NCI-H345 (cell line): ENCODE results near the gene BIRC7.

Experiments used
- DNase-seq: peaks from one replicate; lab custom pipeline; 2025; lab: John Stamatoyannopoulos, UW

Gene BIRC7

GRCh38 chr20:63265891-63266515 is 30.3 kb downstream of the BIRC7 start:
- no peak for DNase-seq

DNA sequence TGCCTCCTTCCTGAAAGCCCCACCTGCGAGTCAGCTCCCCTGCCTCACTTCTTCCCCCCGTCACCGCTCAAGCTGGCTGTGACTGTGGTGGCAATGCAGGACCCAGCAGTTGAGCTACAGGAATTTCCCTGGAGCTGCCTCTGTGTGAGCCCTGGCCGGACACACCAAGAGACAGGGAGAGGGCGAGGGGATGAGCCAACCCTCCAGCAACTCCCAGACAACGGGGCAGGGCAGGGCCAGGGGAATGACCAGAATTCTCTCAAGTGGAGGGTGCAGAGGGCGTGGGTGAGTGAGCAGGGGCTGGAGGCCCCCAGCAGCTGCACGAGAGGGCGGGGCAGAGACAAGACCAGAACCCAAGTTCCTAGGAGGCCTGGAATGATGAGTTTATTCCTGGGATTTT is 32.0 kb downstream of the BIRC7 start:
- DNase-seq = no peak

DNA sequence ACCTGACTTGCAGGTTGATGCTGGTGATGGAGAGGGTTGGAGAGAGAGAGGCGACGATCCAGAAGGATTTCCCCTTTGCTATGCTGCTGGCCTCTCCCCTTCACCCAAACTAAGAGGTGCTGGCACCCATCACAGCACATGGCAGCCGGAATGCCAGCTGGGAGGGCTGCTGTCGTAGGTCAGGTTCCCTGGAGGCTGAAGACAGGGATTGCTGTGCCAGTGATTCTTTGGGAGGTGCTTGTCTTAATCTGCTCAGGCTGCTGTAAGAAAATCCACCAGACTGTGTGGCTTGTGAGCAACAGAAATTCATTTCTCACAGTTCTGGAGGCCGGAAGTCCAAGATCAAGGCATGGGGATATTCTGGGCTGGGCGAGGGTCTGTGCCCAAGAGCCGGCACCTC is 32.6 kb downstream of the BIRC7 start:
- DNase-seq = no peak

- no peak for DNase-seq
These were observed 33.1 kb downstream of the BIRC7 start for GRCh38 chr20:63268671-63269439.

GRCh38 chr20:63269724-63270123 is 34.0 kb downstream of the BIRC7 start:
- no peak for DNase-seq

DNA sequence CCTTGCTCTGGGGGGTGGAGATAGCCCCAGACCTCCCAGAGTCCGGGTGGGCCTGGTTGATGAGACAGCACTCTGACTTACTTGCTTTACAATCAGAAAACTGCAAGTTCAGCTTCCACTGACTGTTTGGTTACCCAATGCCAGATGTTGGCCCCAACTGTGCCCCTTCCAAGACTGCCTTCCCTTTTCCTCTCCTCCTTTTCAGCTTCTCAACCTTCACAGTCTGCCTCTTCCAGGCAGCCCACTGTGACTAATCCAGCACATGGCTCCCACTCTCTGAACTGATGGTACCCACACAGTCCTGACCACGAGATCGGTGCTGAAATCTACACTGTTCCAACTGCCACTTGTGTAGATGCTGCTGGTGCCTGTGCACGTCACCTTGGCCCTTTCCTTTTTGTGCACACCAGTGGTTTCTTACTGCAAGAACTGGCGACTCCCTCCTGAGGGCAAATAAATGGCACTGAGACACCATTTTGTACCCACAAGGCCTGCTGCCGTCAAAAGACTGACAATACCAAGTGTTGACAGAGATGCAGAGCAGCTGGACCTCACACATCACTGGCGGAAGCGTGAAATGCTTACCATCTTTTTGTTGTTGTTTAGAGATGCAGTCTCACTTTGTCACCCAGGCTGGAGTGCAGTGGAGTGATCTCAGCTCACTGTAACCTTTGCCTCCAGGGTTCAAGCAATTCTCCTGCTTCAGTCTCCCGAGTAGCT is 35.1 kb downstream of the BIRC7 start:
- DNase-seq = no peak

GRCh38 chr20:63272105-63273058 is 36.7 kb downstream of the BIRC7 start, which contains the start of gene ARFGAP1:
ARFGAP1 (plus strand) TSS chr20:63272813; CDS start chr20:63275581, 2,768 bp downstream.
- peak; percentile 94 for DNase-seq

DNA sequence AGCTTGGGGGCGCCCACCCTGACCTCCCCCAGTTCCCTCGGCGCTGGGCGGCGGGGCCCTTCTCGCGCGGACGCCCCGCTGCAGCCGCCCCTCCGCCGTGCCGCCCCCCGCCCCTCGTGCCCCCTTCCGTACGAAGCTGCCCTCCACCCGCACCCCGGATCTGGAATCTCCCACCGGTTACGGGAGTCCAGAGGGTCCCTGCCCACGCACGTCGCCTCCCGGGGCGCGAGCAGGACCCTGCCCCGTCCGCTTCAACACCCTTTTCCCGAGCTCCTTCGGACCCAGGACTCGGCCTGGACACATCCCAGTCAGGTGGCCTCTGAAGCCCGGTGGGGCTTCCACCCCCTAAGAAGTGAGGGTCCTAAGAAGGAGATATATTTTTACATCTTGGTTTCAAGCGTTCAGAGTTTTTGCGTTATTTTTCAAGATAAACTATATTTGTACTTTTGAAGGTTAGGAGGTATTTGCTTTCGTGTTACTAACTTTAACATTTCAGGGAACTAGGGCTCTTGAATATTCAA is 37.4 kb downstream of the BIRC7 start:
- DNase-seq = no peak

DNA sequence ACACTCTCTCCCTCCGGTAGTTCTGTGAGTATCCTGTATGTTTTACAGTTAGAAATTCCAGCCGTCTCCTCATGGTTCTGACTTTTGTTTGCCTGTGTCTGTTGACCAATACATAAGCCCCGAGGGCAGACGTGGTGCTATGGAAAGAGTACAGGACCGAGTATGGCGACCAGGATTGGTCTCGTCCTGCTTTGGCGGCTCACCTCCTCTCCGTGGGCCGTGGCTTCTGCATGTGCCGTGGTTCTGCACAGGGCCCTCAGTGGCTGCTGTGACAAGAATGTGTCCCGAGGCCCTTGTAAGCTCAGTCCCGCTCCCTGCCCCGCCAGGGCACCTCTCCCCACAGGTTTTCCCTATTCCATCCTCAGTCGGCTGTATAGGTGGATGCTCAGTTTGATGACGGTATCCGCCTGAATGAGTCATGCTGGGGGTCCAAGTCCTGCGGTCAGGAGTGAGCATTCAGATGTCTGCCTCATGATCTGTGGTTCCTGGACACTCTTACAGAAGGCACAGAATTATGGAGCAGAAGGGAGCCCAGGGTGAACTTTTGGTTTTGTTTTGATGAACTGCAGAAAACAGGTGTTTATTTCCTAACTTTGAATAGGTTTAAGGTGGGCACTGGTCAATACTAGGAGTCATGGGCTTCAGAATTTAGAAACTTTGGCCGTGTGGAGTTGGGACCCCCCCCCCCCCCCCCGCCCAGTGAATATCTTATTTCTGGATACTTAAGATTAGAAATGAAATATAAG is 38.1 kb downstream of the BIRC7 start:
- no peak for DNase-seq

DNA sequence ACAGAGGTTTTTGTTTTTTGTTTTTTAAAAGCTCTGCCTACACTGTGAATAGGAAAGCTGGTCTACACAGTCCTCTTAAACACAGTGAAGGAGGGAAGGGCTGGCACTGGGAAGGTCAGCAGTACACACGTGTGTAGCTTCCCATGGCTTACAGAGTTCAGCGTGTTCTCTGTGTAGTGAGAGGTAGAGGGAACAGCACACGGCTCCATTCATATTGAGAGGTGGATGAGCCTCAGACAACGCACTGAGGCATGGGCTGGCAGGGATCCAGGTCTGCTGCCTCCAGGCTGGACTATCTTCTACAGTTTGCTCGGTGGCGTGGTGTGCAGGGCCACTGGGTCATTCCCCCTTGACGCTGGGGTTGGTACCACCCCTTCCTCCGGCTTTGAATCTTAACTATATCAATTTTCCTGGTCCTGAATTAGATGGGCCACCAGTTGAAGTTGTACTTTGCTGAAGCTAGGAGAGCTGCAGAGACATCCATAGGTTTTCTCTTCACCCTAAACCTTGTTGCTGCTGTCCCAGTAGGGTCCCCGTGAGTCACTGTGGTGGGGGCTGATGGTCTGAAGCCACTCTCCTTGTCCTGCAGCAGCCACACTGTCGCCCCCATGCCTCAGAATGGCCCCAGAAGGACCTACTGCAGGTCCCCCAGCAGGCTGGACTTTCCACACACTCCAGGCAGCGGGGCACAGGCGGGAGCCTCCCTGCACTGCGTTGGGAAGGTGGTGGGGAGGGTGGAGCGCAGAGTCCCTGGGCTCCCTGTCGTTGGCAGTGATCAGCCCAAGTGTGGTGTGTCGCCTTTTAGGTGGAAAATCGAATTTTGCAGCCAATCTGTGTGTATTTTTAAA is 38.9 kb downstream of the BIRC7 start:
- no peak for DNase-seq

- DNase-seq = no peak
These were observed 40.1 kb downstream of the BIRC7 start for GRCh38 chr20:63275825-63276224.

- DNase-seq = no peak
These were observed 41.3 kb downstream of the BIRC7 start for GRCh38 chr20:63276956-63277355.

DNA sequence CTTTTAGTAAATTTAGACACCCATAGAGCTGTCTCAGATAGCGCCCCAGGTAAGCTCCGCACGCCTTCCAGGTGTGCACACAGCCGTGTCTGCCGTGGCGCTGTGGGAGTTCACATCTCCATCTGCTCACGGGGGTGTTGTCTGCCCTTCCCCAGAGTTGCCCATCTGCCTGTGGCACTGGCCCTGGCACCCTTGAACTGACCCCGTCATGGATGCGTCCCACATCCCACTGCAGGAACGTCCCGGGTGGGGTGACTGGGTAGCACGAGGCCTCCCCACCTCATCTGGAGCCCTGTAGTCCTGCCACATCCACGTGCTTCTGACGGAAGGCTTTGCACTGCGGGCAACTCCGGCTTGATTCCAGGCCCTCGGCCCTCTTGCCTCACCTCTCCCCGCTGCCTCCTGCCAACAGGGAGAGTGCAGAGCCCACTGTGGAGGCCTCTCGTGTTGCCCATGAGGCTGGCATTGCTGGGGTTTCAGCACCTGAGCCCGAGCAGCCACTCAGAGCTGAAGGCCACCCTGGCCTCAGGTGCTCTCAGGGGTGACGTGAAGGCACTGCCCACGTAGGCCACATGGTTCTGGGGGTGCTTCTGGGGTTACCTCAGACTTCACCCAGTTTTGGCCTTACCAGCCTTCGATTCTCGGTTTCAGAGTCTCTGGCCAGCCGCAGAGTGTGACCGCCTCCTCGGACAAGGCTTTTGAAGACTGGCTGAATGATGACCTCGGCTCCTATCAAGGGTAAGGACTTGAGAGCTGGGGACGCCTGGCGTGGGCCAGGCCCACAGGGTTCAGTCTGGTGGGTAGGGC is 42.0 kb downstream of the BIRC7 start:
- DNase-seq = no peak

GRCh38 chr20:63278661-63279060 is 43.0 kb downstream of the BIRC7 start:
- no peak for DNase-seq

DNA sequence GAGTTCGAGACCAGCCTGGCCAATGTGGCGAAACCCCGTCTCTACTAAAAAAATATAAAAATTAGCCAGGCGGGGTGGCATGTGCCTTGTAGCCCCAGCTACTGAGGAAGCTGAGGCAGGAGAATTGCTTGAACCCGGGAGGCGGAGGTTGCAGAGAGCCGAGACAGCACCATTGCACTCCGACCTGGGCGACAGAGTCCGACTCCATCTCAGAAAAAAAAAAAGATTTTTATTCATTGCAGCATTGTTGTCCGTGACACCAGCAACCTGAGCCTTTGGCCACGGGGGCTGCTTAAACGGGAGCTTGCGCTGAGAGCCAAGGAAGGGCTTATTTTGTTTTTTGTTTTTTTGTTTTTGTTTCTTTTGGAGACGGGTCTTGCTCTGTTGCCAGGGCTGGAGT is 44.2 kb downstream of the BIRC7 start:
- no peak for DNase-seq

DNA sequence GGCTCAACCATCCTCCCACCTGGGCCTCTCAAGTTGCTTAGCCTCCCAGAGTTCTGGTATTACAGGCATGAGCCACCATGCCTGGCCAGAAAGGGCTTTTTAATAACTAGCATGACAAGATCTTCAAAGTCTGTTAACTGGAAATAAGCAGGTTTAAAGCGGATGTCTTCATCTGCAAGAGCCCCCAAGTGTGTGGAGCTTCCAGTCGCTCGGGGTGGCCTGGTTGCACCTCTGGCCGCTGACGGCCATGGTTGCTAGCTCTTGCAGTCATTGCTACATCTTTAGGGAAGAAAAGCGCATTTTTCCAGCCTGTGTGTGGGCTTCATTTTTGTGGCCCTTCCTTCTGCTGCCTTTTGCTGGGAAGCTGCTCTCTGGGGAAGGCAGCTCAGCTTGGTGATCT is 44.7 kb downstream of the BIRC7 start:
- DNase-seq = no peak

DNA sequence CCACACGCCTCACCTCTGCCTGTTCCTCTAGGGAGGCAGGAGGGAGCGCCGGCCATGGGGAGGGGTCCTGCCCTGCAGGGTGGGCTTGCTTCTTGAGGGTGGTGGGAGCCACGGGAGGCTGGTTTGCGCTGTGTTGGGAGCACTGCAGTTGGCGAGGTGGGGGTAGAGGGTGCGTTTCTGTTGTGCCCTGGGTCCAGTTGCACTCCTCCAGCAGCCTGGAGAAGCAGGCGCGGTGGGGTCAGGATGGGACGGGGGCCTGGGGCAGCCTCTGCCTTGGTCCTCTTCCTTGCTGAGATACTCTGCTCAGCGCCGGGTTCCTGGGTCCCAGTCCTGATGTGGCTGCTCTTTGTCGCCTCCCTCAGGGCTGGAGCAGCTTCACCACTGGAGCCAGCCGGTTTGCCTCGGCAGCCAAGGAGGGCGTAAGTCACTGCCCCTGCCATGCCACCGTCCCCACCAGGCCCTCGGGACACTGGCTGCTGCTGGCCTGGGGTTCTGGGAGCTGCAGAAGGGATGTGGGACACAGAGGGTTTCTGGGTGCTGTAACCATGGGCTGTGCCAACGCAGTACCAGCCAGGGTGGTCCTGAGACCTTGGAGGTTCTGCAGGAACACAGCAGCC is 45.3 kb downstream of the BIRC7 start:
- DNase-seq = no peak
